HG03108 (cell line): Measurements from ENCODE around the gene CPEB2.

Experiments
- ATAC-seq: cut with Tn5 transposase; IDR thresholded peaks from one replicate; pipeline ENCODE4 v1.9.1; 2021; ENCODE audit warnings: moderate library complexity; ENCODE audit not compliant: unreplicated experiment

The CPEB2 gene

DNA sequence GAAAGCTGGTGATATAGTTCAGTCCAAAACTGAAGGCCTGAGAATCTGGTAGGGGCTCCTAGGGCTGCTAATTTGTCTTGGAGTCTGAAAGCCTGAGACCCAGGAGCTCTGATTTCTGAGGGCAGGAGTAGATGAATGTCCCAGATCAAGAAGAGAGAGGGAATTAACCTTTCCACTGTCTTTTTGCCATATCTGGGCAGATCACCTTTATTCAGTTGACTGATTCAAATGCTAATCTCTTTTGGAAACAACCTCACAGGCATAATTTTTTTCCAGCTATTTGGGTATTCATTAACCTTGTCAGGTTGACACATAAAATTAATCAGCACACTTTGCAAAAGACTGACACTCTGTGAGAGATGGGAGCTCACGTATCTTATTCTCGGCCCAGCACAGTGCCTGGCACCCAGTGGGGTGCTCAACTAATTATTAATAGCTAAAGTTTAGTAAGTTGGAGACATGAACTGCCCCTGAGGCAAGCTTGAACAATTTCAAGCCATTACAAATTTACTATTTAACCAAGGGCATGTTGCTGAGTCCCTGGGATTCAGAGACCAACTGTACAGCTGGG is 114.3 kb downstream of the CPEB2 start:
- ATAC-seq: no peak

DNA sequence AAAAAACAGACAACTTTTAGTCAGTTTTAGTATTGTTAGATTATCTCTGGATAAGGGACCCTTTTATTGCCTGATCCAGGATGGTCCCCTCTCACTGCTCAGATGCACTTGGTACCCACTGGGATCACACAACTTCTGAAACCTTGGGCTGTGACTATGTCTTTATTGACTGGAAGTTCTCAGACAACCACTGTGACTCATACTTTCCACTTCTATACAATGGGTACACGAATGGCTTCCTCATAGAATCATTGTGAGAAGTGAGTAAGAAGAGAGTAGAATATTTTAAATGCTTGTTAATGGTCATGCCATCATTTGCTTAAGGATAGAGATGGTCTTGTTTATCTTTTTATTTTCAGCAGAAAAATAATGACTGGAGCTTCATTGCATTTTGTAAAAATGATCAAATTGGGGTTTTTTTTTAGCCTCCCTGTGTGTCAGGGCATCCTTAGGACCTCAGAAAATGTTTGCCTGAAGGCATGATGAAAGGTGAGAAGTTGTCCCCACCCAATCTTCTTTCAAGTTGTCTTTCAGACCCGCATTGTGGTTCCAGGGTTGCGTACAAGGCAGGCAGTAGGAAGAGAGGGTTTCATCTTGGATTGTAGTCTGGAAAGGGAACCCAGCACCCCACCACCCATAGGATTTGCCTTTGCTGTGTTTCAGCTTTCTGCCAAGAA is 115.1 kb downstream of the CPEB2 start:
- ATAC-seq: no peak

DNA sequence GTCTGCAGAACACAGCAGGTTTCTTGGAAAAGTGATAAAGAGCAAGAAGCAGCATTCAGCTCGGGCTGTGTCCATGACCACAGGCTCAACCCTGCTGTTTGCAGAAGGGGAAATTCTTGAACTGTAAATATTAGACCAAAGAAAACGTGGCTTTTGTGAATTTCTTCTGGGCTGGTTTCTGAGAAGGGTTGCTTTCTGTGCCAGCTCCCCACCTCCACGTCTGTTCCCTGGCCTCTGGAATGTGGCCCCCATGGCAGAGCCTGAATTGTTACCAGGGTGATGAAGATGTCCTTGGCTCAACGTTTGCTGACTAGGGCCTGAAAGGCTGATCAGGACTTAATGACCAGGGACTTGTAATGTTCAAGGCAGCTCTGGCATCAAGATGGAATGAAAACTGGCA is 116.0 kb downstream of the CPEB2 start:
- no peak for ATAC-seq
